ENCODE measurements around the gene URB1.
"Not testable (repeated sequence)": the region's sequence is repeated elsewhere in the genome, so short reads cannot be mapped to it uniquely, and the experiment has no call there.

GRCh38 chr21:32310976-32311375 is 81.8 kb downstream of the URB1 start:
- TF ChIP-seq, protein P1, sequence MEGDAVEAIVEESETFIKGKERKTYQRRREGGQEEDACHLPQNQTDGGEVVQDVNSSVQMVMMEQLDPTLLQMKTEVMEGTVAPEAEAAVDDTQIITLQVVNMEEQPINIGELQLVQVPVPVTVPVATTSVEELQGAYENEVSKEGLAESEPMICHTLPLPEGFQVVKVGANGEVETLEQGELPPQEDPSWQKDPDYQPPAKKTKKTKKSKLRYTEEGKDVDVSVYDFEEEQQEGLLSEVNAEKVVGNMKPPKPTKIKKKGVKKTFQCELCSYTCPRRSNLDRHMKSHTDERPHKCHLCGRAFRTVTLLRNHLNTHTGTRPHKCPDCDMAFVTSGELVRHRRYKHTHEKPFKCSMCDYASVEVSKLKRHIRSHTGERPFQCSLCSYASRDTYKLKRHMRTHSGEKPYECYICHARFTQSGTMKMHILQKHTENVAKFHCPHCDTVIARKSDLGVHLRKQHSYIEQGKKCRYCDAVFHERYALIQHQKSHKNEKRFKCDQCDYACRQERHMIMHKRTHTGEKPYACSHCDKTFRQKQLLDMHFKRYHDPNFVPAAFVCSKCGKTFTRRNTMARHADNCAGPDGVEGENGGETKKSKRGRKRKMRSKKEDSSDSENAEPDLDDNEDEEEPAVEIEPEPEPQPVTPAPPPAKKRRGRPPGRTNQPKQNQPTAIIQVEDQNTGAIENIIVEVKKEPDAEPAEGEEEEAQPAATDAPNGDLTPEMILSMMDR (IDR thresholded peaks at IDR 0.05), result not testable (repeated sequence)
- TF ChIP-seq, protein P2, sequence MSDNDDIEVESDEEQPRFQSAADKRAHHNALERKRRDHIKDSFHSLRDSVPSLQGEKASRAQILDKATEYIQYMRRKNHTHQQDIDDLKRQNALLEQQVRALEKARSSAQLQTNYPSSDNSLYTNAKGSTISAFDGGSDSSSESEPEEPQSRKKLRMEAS (IDR thresholded peaks at IDR 0.05; ENCODE audit: low read depth), result not testable (repeated sequence)
- not testable (repeated sequence) for TF ChIP-seq MXI1 (IDR thresholded peaks at IDR 0.05; ENCODE audit: low read depth, low read length); SIN3A (IDR thresholded peaks at IDR 0.05; ENCODE audit: borderline replicate concordance, low read depth, low read length)
